ENCODE data around the gene SCARB1. TPM values are rescaled to one million over a fixed set of nuclear protein-coding genes. Genes with fewer than 3 reads are reported as not detected.

SCARB1 gene
- total and polyA plus RNA-seq, 9 of the 15 experiments (the other 6 are each of a cell fraction or from before 2014, with no cell fraction given), result 0.56 to 157 (median 52.8) TPM

DNA sequence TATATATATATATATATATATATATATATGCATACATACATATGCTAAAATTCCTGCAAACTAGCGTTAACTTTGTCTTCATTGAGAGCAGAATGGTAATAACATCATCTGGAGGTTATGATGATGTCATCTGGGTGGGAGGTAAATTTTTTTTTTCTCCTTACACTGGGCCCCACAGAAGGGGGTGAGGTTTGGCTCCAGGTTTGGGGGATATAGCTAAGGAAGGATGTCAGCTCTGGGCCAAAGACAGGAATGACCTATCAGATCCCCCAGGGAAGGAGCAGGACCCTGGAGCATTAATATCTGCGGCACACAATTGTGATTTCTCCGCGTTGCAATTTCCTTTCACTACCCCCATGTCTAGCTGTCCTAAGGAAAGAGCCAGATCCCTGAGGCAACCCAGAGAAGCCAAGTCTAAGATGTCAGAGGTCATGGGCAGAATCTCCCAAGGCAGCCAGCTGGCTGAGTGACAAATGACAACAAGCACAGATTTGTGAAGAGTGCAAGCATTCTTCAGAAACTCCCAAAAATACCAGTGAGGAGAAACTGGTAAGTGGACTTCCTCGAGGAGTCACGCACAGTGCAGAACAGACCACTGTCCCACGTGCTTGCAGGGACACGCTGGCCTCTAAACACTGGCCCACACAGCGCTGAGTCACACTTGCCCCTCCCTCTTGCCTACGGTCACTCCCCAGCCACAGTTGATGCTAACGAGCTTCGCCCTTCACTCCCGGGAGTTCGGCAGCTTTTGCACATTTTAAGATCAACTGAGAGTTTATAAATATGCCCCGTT lies 40.8 kb upstream of the SCARB1 start (continued):
- no peak for TF ChIP-seq ZNF143 (CRISPR knock-in tag; IDR thresholded peaks at IDR 0.05)
- no peak for TF ChIP-seq RB1 (IDR thresholded peaks at IDR 0.05; ENCODE audit: low read depth)
- no peak for TF ChIP-seq ELK3 (CRISPR knock-in tag; IDR thresholded peaks at IDR 0.05)
- no peak for TF ChIP-seq ASH1L (IDR thresholded peaks at IDR 0.05; ENCODE audit: borderline replicate concordance, low read depth, partially characterized antibody)
- TF ChIP-seq ZNF41 (CRISPR knock-in tag; conservative IDR thresholded peaks at IDR 0.05), result no peak
- peak; percentile 47; the same call in 1 of the 2 replicates for TF ChIP-seq TRIM28 (IDR thresholded peaks at IDR 0.05)
- TF ChIP-seq GTF2F1 (IDR thresholded peaks at IDR 0.05; ENCODE audit: low read depth, low read length), result no peak
- TF ChIP-seq U2AF1 (optimal IDR thresholded peaks at IDR 0.05; ENCODE audit: low read depth, low read length), result no peak
- no peak for TF ChIP-seq ZNF217 (CRISPR knock-in tag; IDR thresholded peaks at IDR 0.05)
- TF ChIP-seq, protein P1, sequence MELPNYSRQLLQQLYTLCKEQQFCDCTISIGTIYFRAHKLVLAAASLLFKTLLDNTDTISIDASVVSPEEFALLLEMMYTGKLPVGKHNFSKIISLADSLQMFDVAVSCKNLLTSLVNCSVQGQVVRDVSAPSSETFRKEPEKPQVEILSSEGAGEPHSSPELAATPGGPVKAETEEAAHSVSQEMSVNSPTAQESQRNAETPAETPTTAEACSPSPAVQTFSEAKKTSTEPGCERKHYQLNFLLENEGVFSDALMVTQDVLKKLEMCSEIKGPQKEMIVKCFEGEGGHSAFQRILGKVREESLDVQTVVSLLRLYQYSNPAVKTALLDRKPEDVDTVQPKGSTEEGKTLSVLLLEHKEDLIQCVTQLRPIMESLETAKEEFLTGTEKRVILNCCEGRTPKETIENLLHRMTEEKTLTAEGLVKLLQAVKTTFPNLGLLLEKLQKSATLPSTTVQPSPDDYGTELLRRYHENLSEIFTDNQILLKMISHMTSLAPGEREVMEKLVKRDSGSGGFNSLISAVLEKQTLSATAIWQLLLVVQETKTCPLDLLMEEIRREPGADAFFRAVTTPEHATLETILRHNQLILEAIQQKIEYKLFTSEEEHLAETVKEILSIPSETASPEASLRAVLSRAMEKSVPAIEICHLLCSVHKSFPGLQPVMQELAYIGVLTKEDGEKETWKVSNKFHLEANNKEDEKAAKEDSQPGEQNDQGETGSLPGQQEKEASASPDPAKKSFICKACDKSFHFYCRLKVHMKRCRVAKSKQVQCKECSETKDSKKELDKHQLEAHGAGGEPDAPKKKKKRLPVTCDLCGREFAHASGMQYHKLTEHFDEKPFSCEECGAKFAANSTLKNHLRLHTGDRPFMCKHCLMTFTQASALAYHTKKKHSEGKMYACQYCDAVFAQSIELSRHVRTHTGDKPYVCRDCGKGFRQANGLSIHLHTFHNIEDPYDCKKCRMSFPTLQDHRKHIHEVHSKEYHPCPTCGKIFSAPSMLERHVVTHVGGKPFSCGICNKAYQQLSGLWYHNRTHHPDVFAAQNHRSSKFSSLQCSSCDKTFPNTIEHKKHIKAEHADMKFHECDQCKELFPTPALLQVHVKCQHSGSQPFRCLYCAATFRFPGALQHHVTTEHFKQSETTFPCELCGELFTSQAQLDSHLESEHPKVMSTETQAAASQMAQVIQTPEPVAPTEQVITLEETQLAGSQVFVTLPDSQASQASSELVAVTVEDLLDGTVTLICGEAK (IDR thresholded peaks at IDR 0.05), result 0 out of 2 replicates have a peak, but pooled peaks have one; percentile 36
- TF ChIP-seq, protein P1 (CRISPR knock-in tag; IDR thresholded peaks at IDR 0.05), result no peak
- TF ChIP-seq HDAC3 (IDR thresholded peaks at IDR 0.05; ENCODE audit: borderline replicate concordance, partially characterized antibody), result peak; percentile 66
- TF ChIP-seq ZKSCAN1 (IDR thresholded peaks at IDR 0.05; ENCODE audit: low read depth, low read length), result no peak
- no peak for TF ChIP-seq HNRNPL (IDR thresholded peaks at IDR 0.05; ENCODE audit: low read depth, low read length)
- TF ChIP-seq SOX6 (IDR thresholded peaks at IDR 0.05), result peak; percentile 72
- TF ChIP-seq TCFL5 (CRISPR knock-in tag; conservative IDR thresholded peaks at IDR 0.05), result no peak
- no peak for TF ChIP-seq ZSCAN29 (IDR thresholded peaks at IDR 0.05)
- no peak for TF ChIP-seq ZNF512 (tag; IDR thresholded peaks at IDR 0.05)
